K562 (cell line): ENCODE results near the gene DSCAM. TPM values are rescaled to one million over a fixed set of nuclear protein-coding genes. Genes with fewer than 3 reads are reported as not detected.

Experiments used
- ATAC-seq: fragments of 200-7000 bp; cut with Tn5 transposase; 3 replicates; pipeline ENCODE4 v1.9.1; 2020; ENCODE audit warnings: moderate library complexity
- BruUV-seq: library from RNA; stranded (reverse); fragments of 400-500 nt; replicated peaks from 2 replicates; lab custom pipeline; 2021; lab: Mats Ljungman, UMichigan
- CTCF ChIA-PET: fragments of 300-600 bp; formaldehyde crosslinking; extraction: SDS; loops from one replicate; lab custom pipeline; 2021; ENCODE audit warnings: low intra/inter-chr PET ratio; lab: Yijun Ruan, JAX
- POLR2A ChIA-PET: fragments of 300-600, 350-650 bp; sonication (Branson Sonifier 250); formaldehyde crosslinking; extraction: SDS; loops from one replicate; lab custom pipeline; 2021; ENCODE audit warnings: antibody characterized with exemption, inconsistent platforms; lab: Yijun Ruan, JAX
- DNase-seq, 4 experiments: peaks; one replicate each; pipeline versions ENCODE4 v3.0.0 to v3.0.0-alpha.2; 2011 to 2018; ENCODE audit warnings: low spot score in 3 of 4, mixed read lengths in 3 of 4; ENCODE audit errors: extremely low read depth in 1 of 4
- FAIRE-seq: peaks from 2 replicates; lab custom pipeline; 2011; peaks lifted over from hg19 to GRCh38; lab: Jason Lieb, UNC
- H2AFZ ChIP-seq: 2 replicates; pipeline ENCODE4 v1.6.0; 2011; ENCODE audit warnings: low read depth, low read length, control low read depth, inconsistent platforms
- H3K27ac ChIP-seq: fragments of 200-600 bp; 3 replicates; pipeline ENCODE4 v1.8.0; 2011; ENCODE audit warnings: low read depth, mild to moderate bottlenecking, control low read depth, inconsistent platforms, low read length, moderate library complexity, mixed read lengths; ENCODE audit errors: extremely low read depth
- H3K27me3 ChIP-seq, 2 experiments: fragments of 300-600 bp in 1 of 2; 2 replicates in 1 of 2; 3 replicates in 1 of 2; pipeline versions ENCODE4 v1.6.0 to v1.8.0; 2011; ENCODE audit warnings: inconsistent platforms in 2 of 2, low read length in 2 of 2, mild to moderate bottlenecking in 1 of 2, mixed read lengths in 1 of 2, moderate library complexity in 1 of 2; ENCODE audit not compliant: control insufficient read depth in 2 of 2, insufficient read depth in 2 of 2
- H3K36me3 ChIP-seq: fragments of 300-600 bp; 3 replicates; pipeline ENCODE4 v1.8.0; 2011; ENCODE audit warnings: mild to moderate bottlenecking, low read length, inconsistent platforms; ENCODE audit not compliant: control insufficient read depth, insufficient read depth
- H3K4me1 ChIP-seq, 2 experiments: fragments of 200-600 bp in 1 of 2; replicated peaks in 1 of 2; 2 replicates in 1 of 2; 3 replicates in 1 of 2; pipeline versions ENCODE4 v1.5.1 to v1.8.0; 2011; ENCODE audit warnings: inconsistent platforms in 2 of 2, low read length in 2 of 2, mild to moderate bottlenecking in 1 of 2, mixed read lengths in 1 of 2, moderate library complexity in 1 of 2; ENCODE audit not compliant: control insufficient read depth in 2 of 2, insufficient read depth in 2 of 2
- H3K4me2 ChIP-seq: 2 replicates; pipeline ENCODE4 v1.6.1; 2011; ENCODE audit warnings: low read length, control low read depth, inconsistent platforms, mixed read lengths; ENCODE audit not compliant: insufficient read depth
- H3K4me3 ChIP-seq: fragments of 200-600 bp; sonication (generic), shearing (Covaris generic); 2 replicates; pipeline ENCODE4 v1.5.1; 2016; ENCODE audit warnings: control low read depth, inconsistent platforms
- H3K79me2 ChIP-seq: fragments of 200-600 bp; 3 replicates; pipeline ENCODE4 v1.8.0; 2011; ENCODE audit warnings: low read length, inconsistent platforms; ENCODE audit not compliant: control insufficient read depth, insufficient read depth
- H3K9ac ChIP-seq, 2 experiments: 2 replicates each; pipeline versions ENCODE4 v1.6.0 to v1.6.1; 2011; ENCODE audit warnings: low read depth in 2 of 2, low read length in 2 of 2, control low read depth in 1 of 2, inconsistent platforms in 1 of 2, mild to moderate bottlenecking in 1 of 2, mixed read lengths in 1 of 2; ENCODE audit not compliant: insufficient read depth in 1 of 2
- H3K9me1 ChIP-seq: one replicate; pipeline ENCODE4 v1.6.0; 2011; ENCODE audit warnings: inconsistent platforms, mild to moderate bottlenecking, low read length, moderate library complexity; ENCODE audit not compliant: control insufficient read depth, insufficient read depth
- H3K9me3 ChIP-seq: replicated peaks from 2 replicates; pipeline ENCODE4 v1.5.1; 2011; ENCODE audit warnings: low read depth, low read length, inconsistent platforms; ENCODE audit not compliant: control insufficient read depth, insufficient read depth
- H4K20me1 ChIP-seq: replicated peaks from 2 replicates; pipeline ENCODE4 v1.6.1; 2011; ENCODE audit warnings: low read length, inconsistent platforms, mixed read lengths; ENCODE audit not compliant: control insufficient read depth, insufficient read depth
- DNMT1 ChIP-seq: fragments of 450-650 bp; IDR thresholded peaks from 2 replicates; pipeline ENCODE4 v1.6.1; 2016; ENCODE audit warnings: antibody characterized with exemption, mild to moderate bottlenecking
- NCOR1 ChIP-seq: fragments of 450-650 bp; IDR thresholded peaks from 2 replicates; pipeline ENCODE4 v1.6.1; 2016; ENCODE audit warnings: mild to moderate bottlenecking, moderate library complexity
- NFXL1 ChIP-seq: fragments of 450-650 bp; formaldehyde crosslinking; IDR thresholded peaks from 2 replicates; pipeline ENCODE4 v1.4.0; 2021; ENCODE audit warnings: mild to moderate bottlenecking
- ZFPM2 ChIP-seq: fragments of 250-450 bp; sonication (Bioruptor Pico); IDR thresholded peaks from 2 replicates; pipeline ENCODE4 v1.5.1; 2022; ENCODE audit warnings: mild to moderate bottlenecking
- ZNF146 ChIP-seq: IDR thresholded peaks from one replicate; pipeline ENCODE4 v1.6.1; 2018; ENCODE audit warnings: missing compliant biosample characterization; ENCODE audit not compliant: unreplicated experiment
- ZNF354B ChIP-seq: fragments of 250-450 bp; sonication (Bioruptor Pico); IDR thresholded peaks from 2 replicates; pipeline ENCODE4 v1.4.0; 2020
- WGBS: fragments of 100-300 bp; shearing (Covaris generic); methylation state at CpG from one replicate; pipeline ENCODE4 v1.1.6; 2016; ENCODE audit warnings: low coverage, mixed read lengths; ENCODE audit not compliant: insufficient coverage; ENCODE audit errors: missing lambda C conversion rate; 5-methylcytosine and 5-hydroxymethylcytosine counted together
- in situ Hi-C: fragments of 300-500 bp; cut with MboI; formaldehyde crosslinking; loops from 4 replicates; pipeline ENCODE4 v1.15.0; 2018; ENCODE audit warnings: inconsistent platforms, mixed read lengths
- intact Hi-C: fragments of 100-400 bp; cut with micrococcal nuclease; formaldehyde crosslinking; loops from 2 replicates; pipeline ENCODE4 v1.14.2; 2022
- polyA plus RNA-seq, 8 experiments: library from polyadenylated mRNA; depleted of rRNA in 4 of 8; stranded (reverse) in 5 of 8; unstranded in 3 of 8; fragments of >200 nt; fragmentation: Nextera tagmentation in 2 of 8; fragmentation: Illumina TruSeq in 1 of 8; extraction: Ambion mirVana in 2 of 8; extraction: Trizol in 1 of 8; gene quantifications; 2 replicates each; pipeline versions ENCODE4 v1.2.1 to v1.2.3, GENCODE V29; 2011 to 2014; ENCODE audit warnings: inconsistent platforms in 1 of 8, missing spikeins in 1 of 8
- total RNA-seq, 7 experiments: library from RNA; depleted of rRNA in 6 of 7; stranded (reverse); fragments of >200 nt in 6 of 7; fragmentation: Illumina TruSeq in 2 of 7; extraction: Trizol in 2 of 7; gene quantifications; 2 replicates each; pipeline versions ENCODE4 v1.2.1 to v1.2.3, GENCODE V29; 2011 to 2021; ENCODE audit warnings: low replicate concordance in 1 of 7
- TF ChIP-seq, protein P1 (sequence below), 3 experiments: fragments of 200-800 bp in 1 of 3; fragments of 250-450 bp in 1 of 3; fragments of 450-650 bp in 1 of 3; sonication (Bioruptor Pico) in 1 of 3; sonication (Bioruptor generic) in 1 of 3; formaldehyde crosslinking in 1 of 3; IDR thresholded peaks; 2 replicates each; pipeline versions ENCODE4 v1.6.1 to v1.8.0; 2016 to 2022; ENCODE audit warnings: mild to moderate bottlenecking in 2 of 3, missing genetic modification characterization in 2 of 3, missing compliant biosample characterization in 1 of 3, moderate library complexity in 1 of 3
- TF ChIP-seq, protein P2 (sequence below), 2 experiments: fragments of 450-650 bp; IDR thresholded peaks; 2 replicates each; pipeline ENCODE4 v1.6.1; 2016; ENCODE audit warnings: mild to moderate bottlenecking in 2 of 2, borderline replicate concordance in 1 of 2, low read depth in 1 of 2, moderate library complexity in 1 of 2

DSCAM gene
- total and polyA plus RNA-seq, 9 of the 15 experiments (the other 6 are each of a cell fraction or from before 2014, with no cell fraction given), result not detected

GRCh38 chr21:40278345-40278744, 568.6 kb downstream of the DSCAM start:
- no peaks in the 10 kb centered on the region for H3K9me1 ChIP-seq
- no peaks in the 10 kb centered on the region for H3K27me3 ChIP-seq
- H3K4me3 ChIP-seq, result no peak overlapping the region
- no peak overlapping the region for H2AFZ ChIP-seq
- no peaks in the 10 kb centered on the region; the same call in 1 of the 2 replicates for H3K9me3 ChIP-seq
- ATAC-seq, result no peak
- in situ Hi-C loops, result no loop called here
- no peaks in the 10 kb centered on the region for H3K4me1 ChIP-seq
- intact Hi-C loops, result no loop called here
- no peaks in the 10 kb centered on the region for H3K79me2 ChIP-seq
- ChIA-PET CTCF (no interaction called here), POLR2A (no interaction called here)
- no peak for DNase-seq
- no TSS peak for BruUV-seq
- no peaks in the 10 kb centered on the region for H3K36me3 ChIP-seq
- no peak overlapping the region for H3K4me2 ChIP-seq
- H4K20me1 ChIP-seq, result no peaks in the 10 kb centered on the region
- 0% methylated on average over 1 of the region's 1 CpG for WGBS
- no peak overlapping the region for H3K9ac ChIP-seq
- H3K27ac ChIP-seq, result no peak overlapping the region
- FAIRE-seq, result no peak
- TF ChIP-seq NFXL1 (CRISPR knock-in tag), result no peak
- TF ChIP-seq, protein P1, sequence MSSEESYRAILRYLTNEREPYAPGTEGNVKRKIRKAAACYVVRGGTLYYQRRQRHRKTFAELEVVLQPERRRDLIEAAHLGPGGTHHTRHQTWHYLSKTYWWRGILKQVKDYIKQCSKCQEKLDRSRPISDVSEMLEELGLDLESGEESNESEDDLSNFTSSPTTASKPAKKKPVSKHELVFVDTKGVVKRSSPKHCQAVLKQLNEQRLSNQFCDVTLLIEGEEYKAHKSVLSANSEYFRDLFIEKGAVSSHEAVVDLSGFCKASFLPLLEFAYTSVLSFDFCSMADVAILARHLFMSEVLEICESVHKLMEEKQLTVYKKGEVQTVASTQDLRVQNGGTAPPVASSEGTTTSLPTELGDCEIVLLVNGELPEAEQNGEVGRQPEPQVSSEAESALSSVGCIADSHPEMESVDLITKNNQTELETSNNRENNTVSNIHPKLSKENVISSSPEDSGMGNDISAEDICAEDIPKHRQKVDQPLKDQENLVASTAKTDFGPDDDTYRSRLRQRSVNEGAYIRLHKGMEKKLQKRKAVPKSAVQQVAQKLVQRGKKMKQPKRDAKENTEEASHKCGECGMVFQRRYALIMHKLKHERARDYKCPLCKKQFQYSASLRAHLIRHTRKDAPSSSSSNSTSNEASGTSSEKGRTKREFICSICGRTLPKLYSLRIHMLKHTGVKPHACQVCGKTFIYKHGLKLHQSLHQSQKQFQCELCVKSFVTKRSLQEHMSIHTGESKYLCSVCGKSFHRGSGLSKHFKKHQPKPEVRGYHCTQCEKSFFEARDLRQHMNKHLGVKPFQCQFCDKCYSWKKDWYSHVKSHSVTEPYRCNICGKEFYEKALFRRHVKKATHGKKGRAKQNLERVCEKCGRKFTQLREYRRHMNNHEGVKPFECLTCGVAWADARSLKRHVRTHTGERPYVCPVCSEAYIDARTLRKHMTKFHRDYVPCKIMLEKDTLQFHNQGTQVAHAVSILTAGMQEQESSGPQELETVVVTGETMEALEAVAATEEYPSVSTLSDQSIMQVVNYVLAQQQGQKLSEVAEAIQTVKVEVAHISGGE (CRISPR knock-in tag; IDR thresholded peaks at IDR 0.05), result no peak
- no peak for TF ChIP-seq ZNF354B
- TF ChIP-seq NCOR1, result no peak
- TF ChIP-seq, protein P2, sequence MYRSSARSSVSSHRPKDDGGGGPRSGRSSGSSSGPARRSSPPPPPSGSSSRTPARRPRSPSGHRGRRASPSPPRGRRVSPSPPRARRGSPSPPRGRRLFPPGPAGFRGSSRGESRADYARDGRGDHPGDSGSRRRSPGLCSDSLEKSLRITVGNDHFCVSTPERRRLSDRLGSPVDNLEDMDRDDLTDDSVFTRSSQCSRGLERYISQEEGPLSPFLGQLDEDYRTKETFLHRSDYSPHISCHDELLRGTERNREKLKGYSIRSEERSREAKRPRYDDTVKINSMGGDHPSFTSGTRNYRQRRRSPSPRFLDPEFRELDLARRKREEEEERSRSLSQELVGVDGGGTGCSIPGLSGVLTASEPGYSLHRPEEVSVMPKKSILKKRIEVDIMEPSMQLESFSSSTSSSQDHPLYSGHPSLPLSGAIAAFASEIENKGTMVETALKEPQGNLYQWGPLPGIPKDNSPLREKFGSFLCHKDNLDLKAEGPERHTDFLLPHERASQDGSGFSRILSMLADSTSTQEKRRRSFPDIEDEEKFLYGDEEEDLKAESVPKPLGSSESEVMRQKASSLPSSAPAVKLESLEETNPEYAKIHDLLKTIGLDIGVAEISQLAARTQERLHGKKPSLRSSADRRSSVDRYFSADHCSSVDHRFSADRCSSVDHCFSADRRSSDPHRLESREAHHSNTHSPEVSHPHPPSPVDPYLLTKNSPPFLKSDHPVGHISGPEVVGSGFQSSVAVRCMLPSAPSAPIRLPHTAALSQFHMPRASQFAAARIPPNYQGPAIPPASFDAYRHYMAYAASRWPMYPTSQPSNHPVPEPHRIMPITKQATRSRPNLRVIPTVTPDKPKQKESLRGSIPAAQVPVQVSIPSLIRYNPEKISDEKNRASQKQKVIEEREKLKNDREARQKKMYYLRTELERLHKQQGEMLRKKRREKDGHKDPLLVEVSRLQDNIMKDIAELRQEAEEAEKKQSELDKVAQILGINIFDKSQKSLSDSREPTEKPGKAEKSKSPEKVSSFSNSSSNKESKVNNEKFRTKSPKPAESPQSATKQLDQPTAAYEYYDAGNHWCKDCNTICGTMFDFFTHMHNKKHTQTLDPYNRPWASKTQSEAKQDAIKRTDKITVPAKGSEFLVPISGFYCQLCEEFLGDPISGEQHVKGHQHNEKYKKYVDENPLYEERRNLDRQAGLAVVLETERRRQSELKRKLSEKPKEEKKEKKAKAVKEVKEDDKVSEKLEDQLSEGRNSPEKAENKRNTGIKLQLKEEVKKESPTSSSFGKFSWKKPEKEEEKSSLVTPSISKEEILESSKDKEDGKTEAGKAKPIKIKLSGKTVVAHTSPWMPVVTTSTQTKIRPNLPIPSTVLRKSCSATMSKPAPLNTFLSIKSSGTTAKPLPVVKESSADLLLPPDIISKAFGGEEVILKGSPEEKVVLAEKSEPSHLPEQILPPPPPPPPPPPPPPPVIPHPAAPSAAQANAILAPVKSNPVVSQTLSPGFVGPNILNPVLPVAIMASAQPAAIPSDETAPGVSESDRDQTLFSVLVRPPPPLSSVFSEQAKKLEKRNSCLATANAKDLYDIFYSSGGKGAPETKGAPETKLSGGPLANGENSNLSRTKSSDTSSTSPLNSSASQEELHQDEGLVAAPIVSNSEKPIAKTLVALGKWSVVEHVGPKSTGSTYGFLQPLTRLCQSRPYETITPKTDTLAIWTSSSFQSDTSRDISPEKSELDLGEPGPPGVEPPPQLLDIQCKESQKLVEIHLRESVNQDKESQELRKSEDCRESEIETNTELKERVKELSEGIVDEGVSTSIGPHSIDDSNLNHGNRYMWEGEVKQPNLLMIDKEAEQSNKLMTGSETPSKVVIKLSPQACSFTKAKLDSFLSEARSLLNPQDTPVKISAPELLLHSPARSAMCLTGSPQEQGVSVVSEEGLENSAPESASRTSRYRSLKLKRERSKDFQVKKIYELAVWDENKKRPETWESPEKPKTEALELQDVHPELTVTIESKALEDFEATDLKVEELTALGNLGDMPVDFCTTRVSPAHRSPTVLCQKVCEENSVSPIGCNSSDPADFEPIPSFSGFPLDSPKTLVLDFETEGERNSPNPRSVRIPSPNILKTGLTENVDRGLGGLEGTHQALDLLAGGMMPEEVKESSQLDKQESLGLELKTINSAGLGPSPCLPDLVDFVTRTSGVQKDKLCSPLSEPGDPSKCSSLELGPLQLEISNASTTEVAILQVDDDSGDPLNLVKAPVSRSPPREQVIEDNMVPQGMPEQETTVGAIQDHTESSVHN (IDR thresholded peaks at IDR 0.05; ENCODE audit: borderline replicate concordance in 1 of 2, low read depth in 1 of 2), result no peak
- no peak for TF ChIP-seq ZNF146 (CRISPR knock-in tag)
- no peak for TF ChIP-seq DNMT1
- no peak for TF ChIP-seq ZFPM2
